HG02973 (cell line): ENCODE data around the gene EPHA3.

Experiments
- ATAC-seq: cut with Tn5 transposase; IDR thresholded peaks from one replicate; pipeline ENCODE4 v1.9.1; 2021; ENCODE audit warnings: moderate library complexity; ENCODE audit not compliant: unreplicated experiment

The EPHA3 gene

DNA sequence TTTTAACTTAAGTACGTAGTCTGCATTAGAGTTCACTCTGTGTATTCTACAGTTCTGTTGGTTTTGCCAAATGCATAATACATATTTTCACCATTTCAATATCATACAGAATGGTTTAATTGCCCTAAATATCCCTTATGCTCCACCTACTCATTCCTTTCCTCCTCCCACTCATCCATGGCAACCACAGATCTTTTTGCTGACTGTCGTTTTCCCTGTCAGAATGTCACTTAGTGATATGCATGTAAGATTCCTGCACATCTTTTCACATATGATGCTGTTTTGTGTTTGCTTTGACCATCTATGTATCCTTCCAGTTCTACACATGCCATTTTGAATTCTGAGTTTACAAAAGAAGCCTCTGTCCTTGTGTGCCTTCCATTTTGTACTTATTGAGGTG is 36.7 kb downstream of the EPHA3 start:
- no peak for ATAC-seq

DNA sequence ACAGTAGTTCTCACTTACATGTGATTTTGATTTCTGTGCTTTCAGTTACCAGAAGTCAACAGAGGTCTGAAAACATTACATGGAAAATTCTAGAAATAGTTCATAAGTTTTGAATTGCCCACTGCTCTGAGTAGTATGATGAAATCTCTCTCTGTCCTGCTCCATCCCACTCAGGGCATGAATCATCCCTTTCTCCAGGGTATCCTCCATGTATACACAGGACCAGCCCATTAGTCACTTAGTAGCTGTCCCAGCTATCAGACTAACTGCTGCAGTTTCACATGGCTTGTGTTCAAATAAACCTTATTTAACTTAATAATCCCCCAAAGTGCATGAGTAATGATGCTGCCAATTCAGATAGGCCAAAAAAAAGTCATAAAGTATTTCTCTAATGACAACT is 38.6 kb downstream of the EPHA3 start:
- no peak for ATAC-seq

DNA sequence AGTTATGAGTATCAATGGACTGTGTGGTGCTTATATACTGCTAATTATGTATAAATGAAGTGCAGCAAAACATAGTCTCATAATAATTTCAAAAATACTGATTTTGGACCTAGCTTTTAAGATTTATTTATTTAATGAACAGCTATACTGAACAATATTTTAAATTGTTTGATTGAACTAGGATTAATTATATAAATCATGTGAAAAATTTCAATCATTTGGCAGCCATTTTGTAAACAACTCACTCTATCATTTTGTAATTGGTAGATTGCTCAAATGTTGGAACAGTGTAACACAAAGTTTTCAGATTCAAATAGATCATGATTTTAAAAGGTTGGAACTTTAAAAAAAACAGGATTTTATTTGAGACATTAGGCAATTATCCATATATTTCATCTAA is 47.0 kb downstream of the EPHA3 start:
- no peak for ATAC-seq

DNA sequence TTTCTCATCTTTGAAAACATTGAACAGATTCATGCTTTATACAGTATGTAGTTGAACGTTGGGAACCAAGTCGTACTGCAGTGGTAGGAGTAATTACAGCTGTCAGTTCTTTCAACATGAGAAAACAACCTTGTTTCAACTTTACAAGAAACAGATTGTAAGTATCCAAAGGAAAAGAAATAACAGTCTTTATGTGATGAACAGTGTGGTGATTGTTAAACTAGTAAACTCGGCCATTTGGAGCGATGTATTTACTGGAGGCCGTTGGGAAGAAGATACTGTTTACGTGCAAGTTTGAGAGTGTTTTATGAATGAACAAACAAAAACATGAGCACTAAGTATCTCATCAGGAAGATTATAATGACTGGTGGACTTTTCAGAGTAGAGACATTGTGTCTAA is 48.4 kb downstream of the EPHA3 start:
- no peak for ATAC-seq

DNA sequence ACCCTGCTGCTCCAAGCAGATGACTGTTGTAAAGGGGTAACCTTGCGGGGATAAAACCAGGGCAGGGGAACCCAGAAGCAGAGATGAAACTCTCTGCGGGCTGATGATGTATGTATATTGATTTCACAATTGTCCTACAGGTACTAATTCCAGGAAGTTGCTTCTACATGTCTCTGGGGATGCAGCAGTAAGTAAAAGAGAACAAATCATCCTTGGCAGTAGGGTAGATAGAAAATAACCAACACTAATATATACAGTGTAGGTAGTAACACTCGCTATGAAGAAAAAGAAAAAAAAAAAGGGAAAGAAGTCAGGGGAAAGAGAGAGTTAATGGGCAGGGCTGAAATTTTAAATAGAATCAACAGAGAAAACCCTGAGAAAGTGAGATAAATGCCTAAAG is 50.2 kb downstream of the EPHA3 start:
- no peak for ATAC-seq

DNA sequence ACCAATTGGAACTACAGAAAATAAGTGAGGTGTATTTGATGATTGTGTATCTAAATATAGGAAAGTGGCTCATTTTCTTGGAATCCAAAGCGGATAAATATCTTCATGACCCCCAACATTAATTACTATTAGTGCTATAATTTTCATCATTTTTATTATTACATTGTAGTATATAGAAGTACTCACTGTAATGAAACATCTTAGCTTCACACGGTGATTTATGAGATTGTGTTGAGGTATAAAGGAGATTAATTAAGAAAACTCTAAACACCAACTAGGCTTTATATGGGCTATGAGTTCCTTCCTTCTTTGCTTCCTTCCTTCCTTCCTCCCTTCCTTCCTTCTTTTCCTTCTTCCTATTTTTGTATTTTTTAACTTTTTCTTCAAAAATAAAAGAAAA is 52.2 kb downstream of the EPHA3 start:
- no peak for ATAC-seq

DNA sequence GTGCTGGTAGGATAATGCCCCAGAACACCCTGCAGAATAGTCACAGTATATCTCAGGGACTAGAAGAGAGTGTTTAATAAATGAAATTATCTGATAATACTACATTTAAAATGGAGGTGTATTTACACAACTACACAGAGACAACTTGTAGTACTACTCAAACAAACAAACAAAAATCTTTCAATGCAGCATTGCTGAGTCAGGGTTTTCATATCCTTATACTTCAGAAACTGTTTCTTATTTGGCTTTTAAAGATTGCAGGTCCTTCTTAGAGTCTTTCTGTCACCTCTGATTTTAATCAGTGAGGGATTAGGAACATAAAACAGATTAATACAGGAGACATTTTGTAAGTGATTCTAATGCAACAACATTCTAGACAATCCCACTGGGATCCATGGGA is 57.4 kb downstream of the EPHA3 start:
- no peak for ATAC-seq

DNA sequence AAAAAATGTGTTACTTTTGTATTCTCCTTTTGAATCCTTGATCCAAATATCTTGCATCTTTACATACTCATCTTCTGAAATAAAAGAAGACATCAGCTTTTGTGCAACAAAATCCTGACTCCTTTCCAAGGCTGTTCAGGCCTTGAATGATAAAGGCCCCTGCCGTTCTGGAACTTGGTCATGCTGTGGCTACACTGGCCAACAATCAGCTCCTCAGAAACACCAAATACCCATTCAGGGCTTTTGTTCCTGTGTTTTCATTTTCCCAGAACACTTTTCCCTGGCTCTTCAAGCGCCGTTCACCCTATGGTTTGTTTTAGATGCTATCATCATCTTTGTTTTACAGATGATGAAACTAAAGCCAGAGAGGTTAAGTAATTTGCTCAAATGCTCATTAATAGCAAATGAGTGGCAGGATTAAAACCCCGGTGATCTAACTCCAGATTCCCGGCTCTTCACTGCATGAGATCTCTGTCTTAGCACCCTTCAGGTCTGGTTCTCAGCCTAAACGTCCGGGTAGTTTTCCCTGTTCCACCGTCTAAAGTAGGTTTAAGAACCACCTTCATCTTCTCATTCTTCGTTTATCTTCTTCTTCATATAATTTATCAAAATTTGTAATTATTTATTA is 58.3 kb downstream of the EPHA3 start:
- no peak for ATAC-seq

DNA sequence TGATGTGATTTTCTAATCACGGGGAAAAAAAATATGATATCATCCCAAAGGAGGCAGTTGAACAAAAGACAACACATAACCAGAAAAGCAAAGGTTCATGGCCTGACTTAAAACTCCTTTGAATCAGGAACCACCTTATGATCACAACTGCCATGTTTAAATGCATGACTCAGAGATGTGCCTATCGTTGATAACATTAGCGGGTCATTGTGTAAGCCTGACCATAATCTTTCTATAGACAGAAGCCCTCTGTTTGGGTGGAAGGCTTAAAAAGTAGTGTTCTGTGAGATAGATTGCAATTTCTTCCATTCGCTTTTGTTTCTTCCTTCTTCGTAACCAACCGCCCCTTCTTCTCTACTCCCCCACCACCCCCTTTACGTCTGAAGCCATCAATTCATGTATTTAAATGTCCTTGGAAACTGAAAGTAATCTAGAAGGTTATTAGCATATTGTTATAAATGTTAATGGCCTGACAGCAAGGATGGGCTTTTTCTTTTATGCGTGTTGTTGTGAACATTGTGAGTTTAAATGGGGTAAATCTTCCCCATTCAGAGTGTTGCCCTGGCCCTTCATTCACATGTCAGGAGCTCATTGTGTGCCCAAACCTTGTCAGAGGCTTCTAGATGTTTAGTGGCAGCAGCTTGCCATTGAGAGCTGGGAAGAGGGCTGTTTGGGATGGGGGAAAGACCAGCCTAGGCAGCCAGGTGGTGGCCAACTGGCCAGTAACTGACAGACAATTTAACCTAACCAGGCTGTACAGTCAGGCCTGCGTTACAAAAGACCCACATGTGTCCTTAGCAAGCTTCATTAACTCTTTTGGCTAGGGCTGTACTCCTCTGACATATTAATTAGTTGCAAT is 64.5 kb downstream of the EPHA3 start:
- no peak for ATAC-seq

DNA sequence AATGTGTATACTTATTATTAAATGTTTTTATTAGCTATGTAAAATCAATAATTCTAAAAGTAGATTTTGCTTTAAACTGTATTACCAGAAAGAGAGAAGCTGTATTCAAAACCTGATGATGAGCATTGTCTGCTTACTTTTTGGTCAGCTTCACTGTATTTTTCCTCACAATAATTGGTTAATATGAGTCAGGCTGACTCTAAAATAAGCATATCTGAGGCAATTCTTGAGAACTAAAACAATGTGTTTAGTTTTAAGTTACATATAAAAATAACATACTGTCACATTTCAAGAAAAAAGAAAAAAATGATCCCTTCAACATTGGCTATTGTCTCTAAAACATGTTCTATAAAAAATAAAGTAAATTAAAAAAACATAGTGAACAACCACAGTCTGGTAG is 66.1 kb downstream of the EPHA3 start:
- no peak for ATAC-seq

DNA sequence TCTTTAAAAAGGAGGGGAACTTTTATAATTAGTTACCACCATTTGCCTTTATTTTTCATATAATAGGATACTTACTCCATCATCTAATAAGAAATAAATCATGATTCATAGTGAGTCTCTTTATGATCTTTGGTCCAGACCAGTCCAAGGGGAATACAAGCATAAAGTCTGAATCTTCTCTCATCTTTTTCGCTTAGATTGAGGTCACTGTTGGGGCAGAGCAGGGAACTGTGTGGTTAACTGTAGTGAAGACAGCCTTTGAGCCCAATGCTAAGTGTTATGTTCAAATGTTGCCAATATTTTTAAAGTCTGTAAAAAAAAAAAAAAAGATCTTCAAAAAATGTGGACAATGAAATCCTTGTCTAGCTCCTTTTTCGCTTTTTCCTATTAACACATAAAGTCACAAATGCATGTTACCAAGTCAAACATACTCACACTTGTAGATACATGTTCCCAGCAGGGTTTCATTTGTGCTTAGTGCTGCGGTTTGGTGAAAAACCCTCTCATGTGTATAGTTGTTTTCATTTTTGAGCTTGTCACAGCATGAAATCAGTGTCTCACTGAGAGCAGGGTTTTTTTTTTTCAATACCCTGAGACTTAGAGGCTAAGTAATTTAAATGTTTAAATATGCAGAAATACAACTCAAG is 72.1 kb downstream of the EPHA3 start:
- no peak for ATAC-seq

DNA sequence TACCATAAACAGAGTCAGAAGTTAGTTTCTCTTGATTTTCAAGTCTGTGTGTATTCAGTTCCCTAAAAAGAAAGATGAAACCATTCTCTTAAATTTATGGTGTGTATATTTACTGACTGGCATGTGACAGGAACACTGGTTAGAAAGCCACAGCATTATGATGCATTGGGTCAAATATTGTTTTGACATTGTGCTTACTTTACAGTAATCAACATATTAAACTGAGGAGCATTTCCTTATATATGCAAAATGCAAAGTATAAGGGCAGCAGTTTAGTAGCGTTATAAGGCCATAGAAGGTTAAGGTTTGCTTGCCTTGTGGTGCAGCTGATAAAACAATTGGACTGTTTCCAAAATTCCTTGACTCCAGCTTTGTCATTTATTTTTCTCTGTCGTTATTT is 72.9 kb downstream of the EPHA3 start:
- ATAC-seq: no peak

DNA sequence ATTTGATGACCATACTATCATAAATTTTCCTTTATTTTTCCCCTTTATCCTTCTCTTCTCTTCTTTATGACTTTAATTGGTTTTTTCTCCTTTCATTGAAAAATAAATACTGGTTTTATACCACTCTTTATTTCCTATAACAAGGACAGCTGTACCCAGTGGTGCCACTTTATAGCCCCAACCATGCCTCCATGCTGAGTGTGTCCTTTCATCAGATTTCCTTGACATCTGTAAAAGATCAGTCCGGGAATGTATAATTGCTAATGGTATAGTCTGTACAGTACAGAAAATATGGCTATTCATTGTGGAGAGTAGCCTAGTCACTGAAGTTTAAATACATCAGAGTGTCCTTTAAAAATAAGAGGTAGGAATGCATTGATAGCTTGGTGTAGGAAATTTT is 74.6 kb downstream of the EPHA3 start:
- ATAC-seq: no peak

DNA sequence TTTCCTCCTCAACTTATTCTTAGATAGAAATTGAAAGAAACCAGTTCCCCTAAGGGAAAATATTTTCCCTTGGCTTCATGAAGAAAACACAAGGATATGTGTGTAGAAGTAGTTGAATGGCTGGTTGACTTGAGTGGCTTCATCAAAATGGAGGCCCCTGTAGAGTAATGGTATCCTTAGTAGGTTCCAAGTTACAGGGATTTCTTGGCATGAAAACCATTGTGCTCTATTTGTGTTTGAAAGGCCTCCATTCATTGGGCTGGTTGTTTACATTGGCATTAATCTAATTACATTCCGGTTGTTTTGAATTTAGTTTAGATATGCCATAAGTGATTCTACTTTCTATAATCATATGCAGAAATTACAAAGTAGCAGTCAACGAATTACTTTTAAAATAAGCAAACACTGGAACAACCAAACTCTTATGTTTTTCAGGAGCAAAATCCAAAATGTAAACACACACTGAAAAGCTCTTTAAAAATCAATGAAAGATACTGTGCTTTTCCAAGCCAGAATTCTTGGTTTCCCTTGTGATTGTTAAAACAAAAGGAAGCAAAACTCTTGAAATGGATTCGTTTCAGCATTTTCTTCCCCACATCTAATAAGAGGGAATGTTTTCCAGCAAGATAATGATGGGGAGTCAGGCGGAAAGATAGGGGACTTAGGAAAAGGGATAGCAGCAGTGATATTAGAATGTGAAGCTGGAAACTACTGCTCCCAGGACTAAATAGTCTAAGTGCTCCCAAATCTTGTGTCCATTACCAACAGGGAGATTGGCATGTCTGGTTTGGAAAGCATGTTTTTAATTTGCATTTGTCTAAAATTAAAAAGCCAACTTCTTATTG is 77.0 kb downstream of the EPHA3 start:
- ATAC-seq: no peak

DNA sequence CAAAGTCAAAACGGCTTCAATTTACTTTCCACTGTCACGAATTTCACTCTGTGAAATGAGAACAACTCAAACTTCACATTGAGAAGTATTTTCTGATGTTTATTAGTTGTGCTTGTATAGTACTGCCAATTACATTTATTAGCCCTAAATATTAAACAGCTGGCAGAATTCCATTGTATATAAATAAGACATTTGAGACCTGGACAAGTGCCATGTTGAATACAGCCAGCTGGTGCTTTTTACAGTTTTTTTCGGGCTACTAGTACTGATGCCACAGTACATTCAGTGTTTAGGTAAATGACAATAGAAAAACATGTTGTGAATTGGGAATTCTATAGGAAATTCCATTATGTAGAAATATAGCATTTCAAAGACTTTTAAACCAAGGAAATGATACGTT is 79.0 kb downstream of the EPHA3 start:
- ATAC-seq: no peak

DNA sequence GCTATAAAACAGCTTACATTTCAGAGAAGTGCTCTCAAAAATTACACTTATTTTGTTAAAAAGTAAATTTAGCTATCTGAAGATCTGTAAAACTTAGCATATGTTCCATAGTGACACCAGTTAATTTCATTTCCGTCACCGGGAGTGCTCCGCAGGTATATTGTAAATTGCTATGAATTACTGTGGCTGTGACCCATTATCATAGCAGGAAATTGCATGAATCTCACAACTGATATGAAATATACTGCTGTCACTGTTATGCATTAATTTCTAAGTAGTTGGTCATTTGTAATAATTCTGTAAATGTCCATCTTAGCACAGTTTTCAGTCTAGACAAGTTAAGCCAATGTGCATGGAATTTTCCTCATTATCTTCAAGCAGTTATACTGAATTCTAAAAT is 91.2 kb downstream of the EPHA3 start:
- ATAC-seq: no peak

DNA sequence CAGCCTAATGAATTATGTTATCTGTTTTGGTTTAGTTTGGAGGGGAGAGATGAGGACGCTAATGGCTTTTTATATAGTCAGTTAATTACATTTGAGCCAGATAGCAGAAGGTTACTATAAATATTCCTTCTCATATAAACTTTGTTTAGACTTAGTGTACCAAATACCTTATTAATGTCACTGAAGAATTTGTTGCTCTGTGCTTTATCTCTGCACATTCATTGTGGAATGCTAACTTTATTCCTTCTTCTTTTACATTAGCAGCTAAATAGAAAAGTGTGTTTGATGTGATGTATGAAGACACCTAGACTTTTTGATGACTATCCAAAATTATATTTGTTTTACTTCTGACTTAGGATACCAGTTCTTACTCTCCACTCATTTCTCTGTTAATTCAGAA is 105.2 kb downstream of the EPHA3 start:
- ATAC-seq: no peak

DNA sequence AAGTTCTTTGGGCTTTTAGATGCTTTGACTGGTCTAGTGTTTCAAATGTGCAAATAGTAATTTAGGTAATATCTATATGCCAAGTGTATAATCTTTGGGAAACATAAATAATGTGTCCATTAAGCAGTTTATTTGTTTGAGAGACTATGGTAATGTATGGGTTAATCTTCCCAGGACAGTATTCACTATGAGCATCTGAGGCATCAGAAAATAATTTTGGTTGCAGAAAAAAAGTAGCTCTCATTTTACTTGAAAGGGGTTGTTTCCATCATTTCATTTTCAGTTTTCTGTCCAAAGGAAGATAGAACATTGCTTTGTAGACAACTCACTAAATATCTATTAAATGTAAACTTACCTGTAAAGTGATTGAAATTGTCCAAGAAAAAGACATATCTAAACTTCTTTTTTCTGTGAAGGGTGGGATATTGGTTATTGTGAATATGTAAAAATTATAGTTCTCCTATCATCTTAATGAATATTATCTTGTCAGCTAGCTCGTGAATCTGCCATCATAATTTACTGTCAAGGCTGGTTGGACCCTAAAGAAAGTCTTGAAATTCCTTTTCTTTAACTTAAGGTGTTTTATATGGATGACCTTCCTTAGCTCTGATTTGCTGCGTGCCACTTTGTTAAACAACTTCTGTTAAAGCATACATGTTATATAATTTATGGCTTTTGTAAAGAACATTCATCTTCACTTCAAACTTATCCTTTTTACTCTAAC is 108.8 kb downstream of the EPHA3 start:
- no peak for ATAC-seq

DNA sequence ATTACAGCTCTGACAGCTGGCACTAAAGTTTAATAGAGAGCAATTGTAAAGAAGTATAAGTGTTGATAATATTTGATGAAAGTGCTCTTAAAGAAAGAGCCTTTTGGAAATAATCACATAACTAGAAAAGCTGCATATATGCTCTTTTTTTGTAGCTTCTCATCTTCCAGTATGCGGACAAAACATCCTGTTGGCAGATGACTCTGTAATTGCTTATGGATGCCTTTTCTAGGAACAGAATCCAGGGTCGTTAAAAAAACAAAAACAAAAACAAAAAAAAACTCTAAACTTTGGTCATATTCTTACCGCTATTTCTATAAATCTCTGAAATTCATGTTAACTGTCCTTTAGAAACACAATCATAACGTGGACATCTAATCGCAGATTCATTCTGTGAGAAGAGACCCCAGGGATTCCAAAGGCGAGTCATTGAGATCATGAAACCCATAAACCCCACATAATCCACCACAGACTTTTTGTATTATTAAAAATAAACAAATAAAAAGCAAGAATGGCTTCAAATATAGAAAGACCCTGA is 109.8 kb downstream of the EPHA3 start:
- ATAC-seq: no peak

DNA sequence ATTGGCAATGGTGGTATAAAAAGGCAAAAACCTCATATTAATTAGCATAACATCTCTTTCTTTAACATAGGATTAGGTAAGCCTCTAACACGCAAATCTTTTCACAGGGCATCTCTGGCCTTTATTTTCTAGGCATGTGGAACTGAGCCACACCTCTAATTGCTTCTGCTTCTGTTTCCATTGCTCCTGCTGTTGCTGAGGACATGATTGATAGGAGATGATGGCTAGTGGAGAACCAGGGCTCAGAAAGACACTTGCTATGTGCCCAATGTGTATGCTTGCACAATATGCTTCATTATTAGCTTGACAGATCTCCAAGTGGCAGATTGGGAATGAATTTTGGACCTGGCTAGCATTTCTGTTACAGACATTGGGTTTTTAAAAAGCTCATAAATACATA is 114.5 kb downstream of the EPHA3 start:
- ATAC-seq: no peak
